Measurements from ENCODE around the gene SLC28A1.
"Not testable (repeated sequence)": the region's sequence is repeated elsewhere in the genome, so short reads cannot be mapped to it uniquely, and the experiment has no call there.

Gene SLC28A1

GRCh38 chr15:84883916-84884781 is at the start of gene SLC28A1:
Gene SLC28A1, plus strand, starts transcription at chr15:84884662. Its CDS starts 3,099 bp downstream, at chr15:84887761.
- no peak for DNase-seq
- no peak for ATAC-seq

GRCh38 chr15:84834969-84835368 is 49.5 kb upstream of the SLC28A1 start:
- DNase-seq (no peak), ATAC-seq (no peak)

GRCh38 chr15:84835661-84836337 is 48.7 kb upstream of the SLC28A1 start:
- no peak for ATAC-seq
- DNase-seq, result no peak

- no peak for DNase-seq
- no peak for ATAC-seq
Measured at GRCh38 chr15:84836844-84837243, 47.6 kb upstream of the SLC28A1 start.

GRCh38 chr15:84839714-84840113 is 44.7 kb upstream of the SLC28A1 start:
- DNase-seq (no peak), ATAC-seq (no peak)

- DNase-seq, result no peak
- no peak for ATAC-seq
Measured at GRCh38 chr15:84840255-84840654, 44.2 kb upstream of the SLC28A1 start.

GRCh38 chr15:84840741-84841429 is 43.6 kb upstream of the SLC28A1 start:
- ATAC-seq (no peak), DNase-seq (no peak)

GRCh38 chr15:84842781-84843180 is 41.7 kb upstream of the SLC28A1 start:
- ATAC-seq (no peak), DNase-seq (no peak)

- no peak for DNase-seq
- no peak for ATAC-seq
Measured at GRCh38 chr15:84844964-84845363, 39.5 kb upstream of the SLC28A1 start.

GRCh38 chr15:84845631-84846030 is 38.8 kb upstream of the SLC28A1 start:
- ATAC-seq, result not testable (repeated sequence)
- peak; percentile 54 for DNase-seq

GRCh38 chr15:84846269-84846668 is 38.2 kb upstream of the SLC28A1 start:
- ATAC-seq, result no peak

GRCh38 chr15:84847382-84847781 is 37.1 kb upstream of the SLC28A1 start:
- ATAC-seq (no peak), DNase-seq (no peak)

More at GRCh38 chr15:84846269-84846668, 38.2 kb upstream of the SLC28A1 start:
- DNase-seq, result no peak

GRCh38 chr15:84852212-84852611 is 32.2 kb upstream of the SLC28A1 start:
- no peak for ATAC-seq

GRCh38 chr15:84855136-84855535 is 29.3 kb upstream of the SLC28A1 start:
- ATAC-seq, result no peak
- no peak for DNase-seq

More at GRCh38 chr15:84852212-84852611, 32.2 kb upstream of the SLC28A1 start:
- DNase-seq, result no peak

- DNase-seq, result no peak
- no peak for ATAC-seq
Measured at GRCh38 chr15:84855765-84856164, 28.7 kb upstream of the SLC28A1 start.

- ATAC-seq (peak; percentile 32), DNase-seq (no peak)
Measured at GRCh38 chr15:84856731-84857417, 27.6 kb upstream of the SLC28A1 start.

- DNase-seq (no peak), ATAC-seq (peak; percentile 43)
Measured at GRCh38 chr15:84857418-84858004, 27.0 kb upstream of the SLC28A1 start.

GRCh38 chr15:84858231-84858630 is 26.2 kb upstream of the SLC28A1 start:
- no peak for DNase-seq
- no peak for ATAC-seq

- ATAC-seq (no peak), DNase-seq (no peak)
Measured at GRCh38 chr15:84859144-84859543, 25.3 kb upstream of the SLC28A1 start.

- DNase-seq (no peak), ATAC-seq (no peak)
Measured at GRCh38 chr15:84859651-84860050, 24.8 kb upstream of the SLC28A1 start.

- no peak for DNase-seq
- ATAC-seq, result no peak
Measured at GRCh38 chr15:84861781-84862180, 22.7 kb upstream of the SLC28A1 start.
